Neural cell (in vitro differentiated cells): ENCODE data around the gene NBPF3. TPM values are rescaled to one million over a fixed set of nuclear protein-coding genes. Genes with fewer than 3 reads are reported as not detected.

ENCODE experiments used
- H2AFZ ChIP-seq: fragments of 200-600, 300-800 bp; sonication (generic), shearing (Covaris generic); 2 replicates; pipeline ENCODE4 v1.6.0; 2014; ENCODE audit warnings: low read depth, mild to moderate bottlenecking, antibody characterized with exemption, low read length, moderate library complexity
- H3F3A ChIP-seq: fragments of 200-600 bp; shearing (Covaris generic); 2 replicates; pipeline ENCODE4 v1.6.1; 2016; ENCODE audit warnings: mild to moderate bottlenecking, moderate library complexity, mixed read lengths, antibody characterized with exemption, low read length; ENCODE audit not compliant: insufficient read depth, poor library complexity, severe bottlenecking
- H3K27ac ChIP-seq: fragments of 200-600, 300-800 bp; sonication (generic), shearing (Covaris generic); 2 replicates; pipeline ENCODE4 v1.5.1; 2014; ENCODE audit warnings: mild to moderate bottlenecking, low read length, moderate library complexity
- H3K27me3 ChIP-seq: fragments of 300-800, 200-600 bp; sonication (generic), shearing (Covaris generic); 2 replicates; pipeline ENCODE4 v1.6.0; 2014; ENCODE audit warnings: mild to moderate bottlenecking, low read depth, low read length, moderate library complexity; ENCODE audit not compliant: insufficient read depth
- H3K36me3 ChIP-seq: fragments of 300-800, 200-600 bp; sonication (generic), shearing (Covaris generic); 2 replicates; pipeline ENCODE4 v1.5.1; 2014; ENCODE audit warnings: mild to moderate bottlenecking, antibody characterized with exemption, low read length, moderate library complexity; ENCODE audit not compliant: insufficient read depth
- H3K4me2 ChIP-seq: fragments of 300-800, 200-600 bp; sonication (generic), shearing (Covaris generic); 2 replicates; pipeline ENCODE4 v1.6.0; 2014; ENCODE audit warnings: mild to moderate bottlenecking, low read length
- H3K4me3 ChIP-seq: fragments of 300-800, 200-600 bp; sonication (generic), shearing (Covaris generic); 2 replicates; pipeline ENCODE4 v1.5.1; 2014; ENCODE audit warnings: mild to moderate bottlenecking, low read length, moderate library complexity
- H3K79me2 ChIP-seq: fragments of 200-600 bp; shearing (Covaris generic); replicated peaks from 2 replicates; pipeline ENCODE4 v1.6.0; 2014; ENCODE audit warnings: mild to moderate bottlenecking, low read length, moderate library complexity; ENCODE audit not compliant: insufficient read depth
- H3K9ac ChIP-seq: fragments of 300-800, 200-600 bp; sonication (generic), shearing (Covaris generic); 2 replicates; pipeline ENCODE4 v1.6.1; 2016; ENCODE audit warnings: mild to moderate bottlenecking, low read length, mixed read lengths
- H3K9me2 ChIP-seq: fragments of 200-600 bp; shearing (Covaris generic); 2 replicates; pipeline ENCODE4 v1.6.1; 2016; ENCODE audit warnings: mild to moderate bottlenecking, low read length, mixed read lengths; ENCODE audit not compliant: insufficient read depth
- H3K9me3 ChIP-seq: fragments of 200-600, 300-800 bp; sonication (generic), shearing (Covaris generic); 2 replicates; pipeline ENCODE4 v1.6.1; 2016; ENCODE audit warnings: mild to moderate bottlenecking, mixed run types, low read length, moderate library complexity, mixed read lengths
- H4K20me1 ChIP-seq: fragments of 200-600 bp; shearing (Covaris generic); 2 replicates; pipeline ENCODE4 v1.6.1; 2016; ENCODE audit warnings: mild to moderate bottlenecking, mixed run types; ENCODE audit not compliant: insufficient read depth
- CTCF ChIP-seq: fragments of 450-650 bp; IDR thresholded peaks from 2 replicates; pipeline ENCODE4 v1.5.1; 2014; ENCODE audit warnings: antibody characterized with exemption, mild to moderate bottlenecking, moderate library complexity; ENCODE audit not compliant: poor library complexity, severe bottlenecking
- EP300 ChIP-seq: fragments of 450-650 bp; conservative IDR thresholded peaks from 2 replicates; pipeline ENCODE4 v1.6.1; 2014; ENCODE audit warnings: antibody characterized with exemption, mild to moderate bottlenecking, moderate library complexity; ENCODE audit not compliant: poor library complexity, severe bottlenecking
- EZH2 ChIP-seq: fragments of 200-600, 300-800 bp; shearing (Covaris generic), sonication (generic); IDR thresholded peaks from 2 replicates; pipeline ENCODE4 v1.6.1; 2014; ENCODE audit warnings: antibody characterized with exemption, low read length, borderline replicate concordance, mild to moderate bottlenecking; ENCODE audit not compliant: insufficient read depth, poor library complexity, severe bottlenecking
- MXI1 ChIP-seq: fragments of 450-650 bp; conservative IDR thresholded peaks from 2 replicates; pipeline ENCODE4 v1.6.1; 2014; ENCODE audit warnings: antibody characterized with exemption, mild to moderate bottlenecking; ENCODE audit not compliant: poor library complexity, severe bottlenecking
- POLR2AphosphoS5 ChIP-seq: IDR thresholded peaks from 2 replicates; pipeline ENCODE4 v1.6.1; 2012
- RAD21 ChIP-seq: fragments of 450-650 bp; conservative IDR thresholded peaks from 2 replicates; pipeline ENCODE4 v1.6.1; 2014; ENCODE audit warnings: antibody characterized with exemption, mild to moderate bottlenecking, moderate library complexity
- REST ChIP-seq: IDR thresholded peaks from 2 replicates; pipeline ENCODE4 v1.6.1; 2012; ENCODE audit warnings: borderline replicate concordance
- SMC3 ChIP-seq: fragments of 450-650 bp; conservative IDR thresholded peaks from 2 replicates; pipeline ENCODE4 v1.6.1; 2014; ENCODE audit warnings: antibody characterized with exemption, mild to moderate bottlenecking, moderate library complexity; ENCODE audit not compliant: poor library complexity
- TAF1 ChIP-seq: IDR thresholded peaks from 2 replicates; pipeline ENCODE4 v1.6.1; 2012; ENCODE audit warnings: low read depth
- polyA plus RNA-seq: library from polyadenylated mRNA; depleted of rRNA; stranded (reverse); fragments of >200 nt; gene quantifications from 2 replicates; pipeline ENCODE4 v1.2.3, GENCODE V29; 2014

Gene NBPF3
- polyA plus RNA-seq, 1 donor from 2014 or later: 14.4 TPM

- Histone ChIP-seq H3K4me3 (no peak overlapping the region), H3K9me2 (no peaks in the 10 kb centered on the region), H3K36me3 (no peaks in the 10 kb centered on the region), H3K27me3 (no peaks in the 10 kb centered on the region), H2AFZ (no peak overlapping the region), H4K20me1 (no peaks in the 10 kb centered on the region), H3K4me2 (no peak overlapping the region), H3F3A (no peaks in the 10 kb centered on the region), H3K9ac (no peak overlapping the region), H3K27ac (no peak overlapping the region), H3K79me2 (no peaks in the 10 kb centered on the region), H3K9me3 (no peaks in the 10 kb centered on the region)
- TF ChIP-seq RAD21: no peak
- no peak for TF ChIP-seq SMC3
- no peak for TF ChIP-seq TAF1
- TF ChIP-seq REST: no peak
- TF ChIP-seq MXI1: no peak
- TF ChIP-seq EZH2: no peak
- no peak for TF ChIP-seq POLR2AphosphoS5
- no peak for TF ChIP-seq CTCF
- no peak for TF ChIP-seq EP300
Measured at GRCh38 chr1:21530368-21531016, 90.6 kb downstream of the NBPF3 start.

GRCh38 chr1:21531241-21531640, 91.3 kb downstream of the NBPF3 start:
- H3K79me2 ChIP-seq: no peaks in the 10 kb centered on the region

More at GRCh38 chr1:21531241-21531640, 91.3 kb downstream of the NBPF3 start:
- Histone ChIP-seq H3K9me3 (no peaks in the 10 kb centered on the region), H4K20me1 (no peaks in the 10 kb centered on the region), H2AFZ (no peak overlapping the region), H3K9ac (no peak overlapping the region), H3F3A (no peaks in the 10 kb centered on the region), H3K9me2 (no peaks in the 10 kb centered on the region), H3K4me2 (no peak overlapping the region), H3K36me3 (no peaks in the 10 kb centered on the region), H3K27me3 (no peaks in the 10 kb centered on the region), H3K4me3 (no peak overlapping the region), H3K27ac (no peak overlapping the region)
- TF ChIP-seq MXI1: no peak
- TF ChIP-seq CTCF: no peak
- no peak for TF ChIP-seq TAF1
- no peak for TF ChIP-seq EP300
- no peak for TF ChIP-seq EZH2
- TF ChIP-seq SMC3: no peak
- TF ChIP-seq RAD21: no peak
- no peak for TF ChIP-seq REST
- TF ChIP-seq POLR2AphosphoS5: no peak
